ENCODE measurements around the gene P2RY13.

GRCh38 chr3:151296226-151296625 lies 33.1 kb downstream of the P2RY13 start:
- TF ChIP-seq POLR2A (IDR thresholded peaks at IDR 0.05; ENCODE audit: low read length) (no peak), GATA1 (IDR thresholded peaks at IDR 0.05; ENCODE audit: low read depth, low read length) (no peak)

All from erythroblast (primary cell).